Eye (tissue), 1 donor: ENCODE measurements around the gene GSTCD.
"Not testable (repeated sequence)": the region's sequence is repeated elsewhere in the genome, so short reads cannot be mapped to it uniquely, and the experiment has no call there.

ENCODE experiments used
- DNase-seq: peaks from one replicate; pipeline ENCODE4 v3.0.0-alpha.2; 2015

GSTCD gene

GRCh38 chr4:105708181-105709080 is at the start of gene GSTCD, which contains the start of gene INTS12:
Gene GSTCD (plus strand): TSS chr4:105708784. CDS start chr4:105717614, 8,830 bp downstream.
Gene INTS12 (minus strand): TSS chr4:105708689. CDS start chr4:105700005, 8,684 bp downstream.
- DNase-seq: peak; percentile 99

- no peak for DNase-seq
Measured at GRCh38 chr4:105659190-105659589, 49.4 kb upstream of the GSTCD start.

GRCh38 chr4:105661028-105661427 is 47.6 kb upstream of the GSTCD start:
- DNase-seq: no peak

- DNase-seq: no peak
Measured at GRCh38 chr4:105662935-105663675, 45.5 kb upstream of the GSTCD start.

- no peak for DNase-seq
Measured at GRCh38 chr4:105666693-105667092, 41.9 kb upstream of the GSTCD start.

GRCh38 chr4:105670684-105671083 is 37.9 kb upstream of the GSTCD start:
- no peak for DNase-seq

- no peak for DNase-seq
Measured at GRCh38 chr4:105671301-105671700, 37.3 kb upstream of the GSTCD start.

- no peak for DNase-seq
Measured at GRCh38 chr4:105674011-105674410, 34.6 kb upstream of the GSTCD start.

- DNase-seq: no peak
Measured at GRCh38 chr4:105677709-105678108, 30.9 kb upstream of the GSTCD start.

- no peak for DNase-seq
Measured at GRCh38 chr4:105679186-105679585, 29.4 kb upstream of the GSTCD start.

- no peak for DNase-seq
Measured at GRCh38 chr4:105683038-105683437, 25.5 kb upstream of the GSTCD start.

GRCh38 chr4:105686571-105686970 is 22.0 kb upstream of the GSTCD start:
- DNase-seq: no peak

GRCh38 chr4:105694812-105695211 is 13.8 kb upstream of the GSTCD start:
- DNase-seq: not testable (repeated sequence)

- not testable (repeated sequence) for DNase-seq
Measured at GRCh38 chr4:105695832-105696231, 12.8 kb upstream of the GSTCD start.

- DNase-seq: no peak
Measured at GRCh38 chr4:105698607-105699006, 10.0 kb upstream of the GSTCD start.

GRCh38 chr4:105707782-105708180 is 803 bp upstream of the GSTCD start:
- no peak for DNase-seq

GRCh38 chr4:105709081-105709450 is 482 bp downstream of the GSTCD start:
- DNase-seq: no peak

- peak; percentile 7 for DNase-seq
Measured at GRCh38 chr4:105710012-105710600, 1.5 kb downstream of the GSTCD start.

GRCh38 chr4:105710678-105711077 is 2.1 kb downstream of the GSTCD start:
- peak; percentile 58 for DNase-seq

GRCh38 chr4:105712766-105713165 is 4.2 kb downstream of the GSTCD start:
- DNase-seq: no peak

GRCh38 chr4:105714071-105714521 is 5.5 kb downstream of the GSTCD start:
- no peak for DNase-seq

- DNase-seq: no peak
Measured at GRCh38 chr4:105714932-105715331, 6.3 kb downstream of the GSTCD start.

- peak; percentile 77 for DNase-seq
Measured at GRCh38 chr4:105715692-105716278, 7.2 kb downstream of the GSTCD start.
